HFFc6 (cell line): ENCODE results near the gene HOXA3. TPM values are rescaled to one million over a fixed set of nuclear protein-coding genes. Genes with fewer than 3 reads are reported as not detected.

Experiments
- DNase-seq: peaks from one replicate; pipeline ENCODE4 v3.0.0-alpha.2; 2018
- H3K27ac Mint-ChIP-seq: 2 replicates; pipeline ENCODE4 v1.8.0; 2020; ENCODE audit warnings: mild to moderate bottlenecking, mixed read lengths
- H3K27me3 Mint-ChIP-seq: 2 replicates; pipeline ENCODE4 v1.8.0; 2021; ENCODE audit warnings: mild to moderate bottlenecking, moderate library complexity, mixed read lengths; ENCODE audit not compliant: insufficient read depth
- H3K36me3 Mint-ChIP-seq: 2 replicates; pipeline ENCODE4 v1.8.0; 2021; ENCODE audit warnings: low read depth, mixed read lengths
- H3K4me1 Mint-ChIP-seq: 2 replicates; pipeline ENCODE4 v1.8.0; 2020; ENCODE audit warnings: low read depth, mixed read lengths
- H3K4me3 Mint-ChIP-seq: 2 replicates; pipeline ENCODE4 v1.8.0; 2020; ENCODE audit warnings: mild to moderate bottlenecking, moderate library complexity, mixed read lengths
- H3K9me3 Mint-ChIP-seq: 2 replicates; pipeline ENCODE4 v1.8.0; 2020; ENCODE audit warnings: mild to moderate bottlenecking, mixed read lengths
- CTCF ChIP-seq: fragments of 200-600 bp; sonication (generic); IDR thresholded peaks from 2 replicates; pipeline ENCODE4 v1.5.0; 2021; ENCODE audit warnings: antibody characterized with exemption, mild to moderate bottlenecking
- total RNA-seq, 6 experiments: library from RNA; stranded (reverse); fragmentation: NEBNext Ultra II Directional; extraction: Animal tissue kit (Norgen Biotek cat#: 25700); gene quantifications; 2 replicates in 1 of 6; 3 replicates in 5 of 6; pipeline ENCODE4 v1.2.3, GENCODE V29; 2021

HOXA3 gene
- total RNA-seq, 6 experiments from 2014 or later: 0.33 to 1.9 (median 1.1) TPM

GRCh38 chr7:27171637-27172314 lies 19.4 kb upstream of the HOXA3 start:
- Mint-ChIP-seq H3K27ac (peak overlapping the region; percentile 99), H3K4me3 (peak overlapping the region; percentile 96), H3K9me3 (no peaks in the 10 kb centered on the region), H3K4me1 (peaks cover 62% of the 10 kb centered on the region), H3K36me3 (peaks cover 60% of the 10 kb centered on the region), H3K27me3 (peaks cover 30% of the 10 kb centered on the region)
- DNase-seq: no peak
- no peak; the same call in 1 of the 2 replicates for TF ChIP-seq CTCF

- Mint-ChIP-seq H3K9me3 (no peaks in the 10 kb centered on the region), H3K27me3 (peaks cover 30% of the 10 kb centered on the region), H3K4me3 (peak overlapping the region; percentile 96), H3K36me3 (peaks cover 56% of the 10 kb centered on the region), H3K27ac (peak overlapping the region; percentile 99), H3K4me1 (peaks cover 59% of the 10 kb centered on the region)
- DNase-seq: no peak
- TF ChIP-seq CTCF: no peak
These were observed 18.9 kb upstream of the HOXA3 start for GRCh38 chr7:27171325-27171636.

- DNase-seq: no peak
- peak overlapping the region; percentile 99 for H3K27ac Mint-ChIP-seq
- H3K9me3 Mint-ChIP-seq: no peaks in the 10 kb centered on the region
- TF ChIP-seq CTCF: no peak
- H3K4me3 Mint-ChIP-seq: peak overlapping the region; percentile 96
- H3K4me1 Mint-ChIP-seq: peaks cover 53% of the 10 kb centered on the region
- H3K36me3 Mint-ChIP-seq: peaks cover 52% of the 10 kb centered on the region
- H3K27me3 Mint-ChIP-seq: peaks cover 27% of the 10 kb centered on the region
These were observed 18.3 kb upstream of the HOXA3 start for GRCh38 chr7:27170426-27171324.

GRCh38 chr7:27169658-27170425 lies 17.5 kb upstream of the HOXA3 start:
- no peaks in the 10 kb centered on the region for H3K9me3 Mint-ChIP-seq
- peak overlapping the region; percentile 96 for H3K4me3 Mint-ChIP-seq
- H3K27ac Mint-ChIP-seq: peak overlapping the region; percentile 99
- no peak for TF ChIP-seq CTCF
- H3K27me3 Mint-ChIP-seq: peaks cover 27% of the 10 kb centered on the region
- peaks cover 45% of the 10 kb centered on the region for H3K4me1 Mint-ChIP-seq
- peak; percentile 66 for DNase-seq
- H3K36me3 Mint-ChIP-seq: peaks cover 50% of the 10 kb centered on the region

- Mint-ChIP-seq H3K4me1 (peaks cover 41% of the 10 kb centered on the region), H3K4me3 (peak overlapping the region; percentile 96)
- DNase-seq: peak; percentile 70
These were observed 16.0 kb upstream of the HOXA3 start for GRCh38 chr7:27168265-27168947.

More at GRCh38 chr7:27168265-27168947, 16.0 kb upstream of the HOXA3 start:
- TF ChIP-seq CTCF: peak; percentile 38; the same call in 1 of the 2 replicates
- Mint-ChIP-seq H3K36me3 (peaks cover 65% of the 10 kb centered on the region), H3K27ac (peak overlapping the region; percentile 99), H3K9me3 (no peaks in the 10 kb centered on the region), H3K27me3 (peaks cover 33% of the 10 kb centered on the region)
